ENCODE measurements around the gene GATD1.

The GATD1 gene

GRCh38 chr11:777288-778255 lies at the start of gene GATD1:
Gene GATD1, minus strand, starts transcription at chr11:777487. Its CDS starts 25 bp downstream, at chr11:777462.
- peak in 1 of 2 experiments; percentile 97 for DNase-seq

- no peak for DNase-seq
Observed at GRCh38 chr11:826836-827145, 49.5 kb upstream of the GATD1 start.

- no peak for DNase-seq
Observed at GRCh38 chr11:826227-826621, 48.9 kb upstream of the GATD1 start.

GRCh38 chr11:825366-826226 lies 48.3 kb upstream of the GATD1 start:
- DNase-seq, result no peak

- DNase-seq, result peak in 1 of 2 experiments; percentile 69
Observed at GRCh38 chr11:824942-825341, 47.7 kb upstream of the GATD1 start.

- peak; percentile 40 to 87 for DNase-seq
Observed at GRCh38 chr11:824292-824880, 47.1 kb upstream of the GATD1 start.

- no peak for DNase-seq
Observed at GRCh38 chr11:823441-824291, 46.4 kb upstream of the GATD1 start.

- DNase-seq, result no peak
Observed at GRCh38 chr11:821512-822371, 44.5 kb upstream of the GATD1 start.

GRCh38 chr11:820655-821511 lies 43.6 kb upstream of the GATD1 start:
- no peak for DNase-seq

GRCh38 chr11:819943-820649 lies 42.8 kb upstream of the GATD1 start:
- peak; percentile 80 to 93 for DNase-seq

GRCh38 chr11:819129-819931 lies 42.0 kb upstream of the GATD1 start:
- peak; percentile 74 to 98 for DNase-seq

GRCh38 chr11:818396-819128 lies 41.3 kb upstream of the GATD1 start, which contains the start of gene PNPLA2:
Gene PNPLA2, plus strand, starts transcription at chr11:818914. Its CDS starts 805 bp downstream, at chr11:819719.
- no peak for DNase-seq

- DNase-seq, result no peak
Observed at GRCh38 chr11:816433-816779, 39.1 kb upstream of the GATD1 start.

- no peak for DNase-seq
Observed at GRCh38 chr11:815675-816432, 38.6 kb upstream of the GATD1 start.

- no peak for DNase-seq
Observed at GRCh38 chr11:813456-814096, 36.3 kb upstream of the GATD1 start.

GRCh38 chr11:813072-813455 lies 35.8 kb upstream of the GATD1 start:
- no peak for DNase-seq

GRCh38 chr11:812390-812789 lies 35.1 kb upstream of the GATD1 start:
- DNase-seq, result no peak

Measured in NCI-H526 (cell line).